OCI-LY7 (cell line): ENCODE results near the gene PRKAG2.

Experiments
- CTCF ChIP-seq: fragments of 200-600 bp; sonication (generic); conservative IDR thresholded peaks from 2 replicates; pipeline ENCODE4 v1.5.1; 2014; ENCODE audit warnings: mild to moderate bottlenecking, antibody characterized with exemption, low read length, moderate library complexity, mixed read lengths
- EZH2phosphoT487 ChIP-seq: fragments of 200-600 bp; sonication (generic); IDR thresholded peaks from 2 replicates; pipeline ENCODE4 v1.6.1; 2018; ENCODE audit warnings: low read depth, borderline replicate concordance, mild to moderate bottlenecking, mixed run types, antibody characterized with exemption, low read length, moderate library complexity, mixed read lengths

DNA sequence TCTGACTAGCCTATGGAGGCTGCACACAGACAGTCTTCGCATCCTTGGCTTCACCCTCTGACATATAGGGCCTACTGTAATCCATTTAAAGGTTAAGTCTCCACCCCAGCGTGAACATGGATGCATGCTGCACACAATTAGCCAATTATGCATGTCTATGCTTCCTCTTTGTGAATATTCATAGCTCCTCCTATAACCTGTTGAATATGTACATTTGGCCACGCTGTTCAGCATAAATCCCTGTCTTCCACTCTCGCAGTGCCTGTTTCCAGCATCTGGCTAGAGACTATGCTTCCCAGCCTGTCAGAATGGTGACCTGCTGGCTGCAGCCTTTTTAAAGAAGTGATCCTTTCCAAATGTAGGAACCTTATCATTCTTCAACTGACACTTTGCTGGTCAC lies 106.7 kb downstream of the PRKAG2 start:
- no peak for TF ChIP-seq CTCF
- no peak for TF ChIP-seq EZH2phosphoT487
